Small intestine (tissue), 7 donors: ENCODE results near the gene GON7. TPM values are rescaled to one million over a fixed set of nuclear protein-coding genes. Genes with fewer than 3 reads are reported as not detected.

Experiments used
- DNase-seq, 2 donors: peaks; one replicate each; pipeline versions ENCODE4 v3.0.0 to v3.0.0-alpha.2; 2013
- FAIRE-seq: peaks from 2 replicates; lab custom pipeline; 2012; peaks lifted over from hg19 to GRCh38; lab: Jason Lieb, UNC
- H3K27ac ChIP-seq, 3 donors: one replicate each; pipeline ENCODE4 v1.5.1; 2013; ENCODE audit warnings: low read length in 2 of 3, mild to moderate bottlenecking in 2 of 3, control low read depth in 1 of 3, inconsistent platforms in 1 of 3, low read depth in 1 of 3, moderate library complexity in 1 of 3
- H3K27me3 ChIP-seq, 3 donors: one replicate each; pipeline ENCODE4 v1.6.1; 2013; ENCODE audit warnings: low read length in 3 of 3, inconsistent platforms in 1 of 3; ENCODE audit not compliant: control insufficient read depth in 3 of 3, insufficient read depth in 3 of 3
- H3K36me3 ChIP-seq, 3 donors: one replicate each; pipeline ENCODE4 v1.6.1; 2013; ENCODE audit warnings: low read length in 3 of 3, inconsistent platforms in 1 of 3, low read depth in 1 of 3, mild to moderate bottlenecking in 1 of 3, moderate library complexity in 1 of 3; ENCODE audit not compliant: control insufficient read depth in 3 of 3, insufficient read depth in 2 of 3
- H3K4me1 ChIP-seq, 3 donors: one replicate each; pipeline ENCODE4 v1.6.1; 2013; ENCODE audit warnings: low read length in 2 of 3, inconsistent platforms in 1 of 3, low read depth in 1 of 3, mild to moderate bottlenecking in 1 of 3, moderate library complexity in 1 of 3; ENCODE audit not compliant: control insufficient read depth in 3 of 3, insufficient read depth in 2 of 3
- H3K4me3 ChIP-seq, 3 donors: one replicate each; pipeline ENCODE4 v1.5.1; 2013; ENCODE audit warnings: low read length in 3 of 3, control low read depth in 1 of 3, inconsistent platforms in 1 of 3, low read depth in 1 of 3, mild to moderate bottlenecking in 1 of 3, moderate library complexity in 1 of 3
- H3K9me3 ChIP-seq, 2 donors: one replicate each; pipeline ENCODE4 v1.6.1; 2013; ENCODE audit warnings: low read depth in 1 of 2, low read length in 1 of 2; ENCODE audit not compliant: control insufficient read depth in 2 of 2, insufficient read depth in 1 of 2
- WGBS, 3 donors: extraction: QIAGEN DNeasy Blood & Tissue Kit; methylation state at CpG; one replicate each; pipeline ENCODE4 v1.1.7; 2013; 5-methylcytosine and 5-hydroxymethylcytosine counted together
- polyA plus RNA-seq, 4 donors: library from polyadenylated mRNA; stranded (reverse) in 3 of 4; unstranded in 1 of 4; fragments of 200-250 nt in 3 of 4; fragments of 120-200 nt in 1 of 4; gene quantifications; one replicate each; pipeline versions ENCODE4 v1.2.1 to v1.2.3, GENCODE V29; 2013
- donor health status: healthy with polysubstance abuse.
- donor health status: control.
- donor health status: control.
- donor health status: Bipolar disorder and iron deficiency.
- donor health status: healthy.

GON7 gene
- polyA plus RNA-seq, 4 donors, result 16.2 to 43.2 (median 29.4) TPM

DNA sequence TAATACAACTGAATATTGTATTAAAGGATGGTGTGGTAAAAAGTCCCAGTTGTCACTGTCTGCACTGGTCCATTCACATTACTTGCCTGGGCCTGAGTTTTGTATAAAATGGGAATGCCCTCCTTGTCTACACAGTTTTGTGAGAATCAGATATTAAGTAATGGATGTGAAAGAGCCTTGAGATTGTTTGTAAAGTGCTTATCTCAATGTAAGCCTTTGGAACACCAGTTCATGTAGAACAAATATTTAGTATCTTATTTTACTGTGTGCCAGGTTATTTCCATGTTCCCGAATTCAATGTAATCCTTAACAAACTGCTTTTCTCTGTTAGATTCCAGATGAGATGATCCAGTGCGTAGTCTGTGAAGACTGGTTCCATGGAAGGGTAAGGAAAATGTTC, 7.7 kb upstream of the GON7 start:
- Histone ChIP-seq H3K27me3 (no peaks in the 10 kb centered on the region), H3K4me1 (no peaks in the 10 kb centered on the region), H3K4me3 (no peak overlapping the region), H3K36me3 (peaks cover 10 to 27% (median 15%) of the 10 kb centered on the region in 3 donors), H3K27ac (no peak overlapping the region), H3K9me3 (no peaks in the 10 kb centered on the region)
- no peak for FAIRE-seq
- WGBS, 3 donors, result 89 to 96% (median 89%) methylated on average over 2 of the region's 2 CpGs
- no peak for DNase-seq

DNA sequence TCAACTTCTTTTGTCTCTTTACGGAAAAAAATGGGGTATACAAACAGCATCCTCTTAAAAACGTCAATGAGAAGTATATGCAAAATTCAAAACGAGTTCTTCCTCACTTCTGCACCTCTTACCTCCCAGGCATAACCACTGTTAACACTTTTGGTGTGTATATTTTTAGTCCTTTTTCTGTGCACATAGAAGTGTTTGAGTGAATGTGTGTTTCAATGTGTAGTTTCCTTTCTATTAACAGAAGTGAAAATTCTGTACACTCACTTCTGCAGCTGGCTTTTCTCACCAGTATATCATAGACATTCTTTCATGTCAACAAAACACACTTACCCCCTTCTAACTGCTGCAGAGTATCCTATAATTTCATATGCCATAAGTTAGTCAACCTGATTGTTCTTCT, 5.6 kb upstream of the GON7 start:
- H3K9me3 ChIP-seq, result no peaks in the 10 kb centered on the region
- peaks cover 10 to 23% (median 13%) of the 10 kb centered on the region in 3 donors for H3K36me3 ChIP-seq
- H3K27ac ChIP-seq, result no peak overlapping the region
- FAIRE-seq (no peak), DNase-seq (no peak)
- H3K27me3 ChIP-seq, result no peaks in the 10 kb centered on the region
- no peak overlapping the region for H3K4me3 ChIP-seq
- WGBS, 3 donors, result 74 to 78% (median 77%) methylated on average over 3 of the region's 3 CpGs
- H3K4me1 ChIP-seq, result no peaks in the 10 kb centered on the region

GRCh38 chr14:93207468-93208308, 823 bp upstream of the GON7 start:
- no peaks in the 10 kb centered on the region for H3K9me3 ChIP-seq
- FAIRE-seq, result no peak
- peak overlapping the region; percentile 79 to 95 (median 83) for H3K4me3 ChIP-seq
- no peaks in the 10 kb centered on the region for H3K27me3 ChIP-seq
- peak; percentile 44 to 45 for DNase-seq
- 0% methylated on average over 18 to 23 of the region's 23 CpGs for WGBS, 3 donors
- H3K36me3 ChIP-seq, result peaks cover 4 to 6% (median 5%) of the 10 kb centered on the region in 3 donors
- peak overlapping the region; percentile 78 to 90 (median 81) for H3K27ac ChIP-seq
- H3K4me1 ChIP-seq, result peaks cover 0 to 3% (median 0%) of the 10 kb centered on the region in 3 donors

DNA sequence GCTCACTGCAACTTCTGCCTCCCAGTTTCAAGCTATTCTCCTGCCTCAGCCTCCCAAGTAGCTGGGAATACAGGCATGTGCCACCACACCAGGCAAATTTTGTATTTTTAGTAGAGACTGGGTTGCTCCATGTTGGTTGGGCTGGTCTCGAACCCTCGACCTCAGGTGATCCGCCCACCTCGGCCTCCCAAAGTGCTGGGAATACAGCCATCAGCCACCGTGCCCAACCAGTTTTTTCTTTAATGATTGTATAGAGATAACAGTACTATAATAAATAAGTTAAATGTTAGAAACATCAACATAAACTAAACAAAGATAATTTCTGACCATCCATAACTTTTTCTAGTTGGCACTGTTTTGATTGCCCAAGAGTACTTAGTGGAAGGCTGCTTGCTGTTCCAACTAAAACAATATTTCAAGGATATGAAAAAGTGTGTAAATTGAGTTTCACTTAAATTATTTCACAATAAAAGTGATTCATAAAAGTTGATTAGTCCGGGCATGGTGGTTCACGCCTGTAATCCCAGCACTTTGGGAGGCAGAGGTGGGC, 5.6 kb downstream of the GON7 start:
- Histone ChIP-seq H3K4me3 (no peak overlapping the region), H3K27me3 (no peaks in the 10 kb centered on the region), H3K27ac (no peak overlapping the region), H3K9me3 (no peaks in the 10 kb centered on the region), H3K36me3 (peaks cover 0 to 3% (median 2%) of the 10 kb centered on the region in 3 donors), H3K4me1 (peaks cover 0 to 3% (median 0%) of the 10 kb centered on the region in 3 donors)
- no peak for FAIRE-seq
- WGBS, 3 donors, result 62 to 78% (median 64%) methylated on average over 7 of the region's 7 CpGs
- DNase-seq, result no peak

DNA sequence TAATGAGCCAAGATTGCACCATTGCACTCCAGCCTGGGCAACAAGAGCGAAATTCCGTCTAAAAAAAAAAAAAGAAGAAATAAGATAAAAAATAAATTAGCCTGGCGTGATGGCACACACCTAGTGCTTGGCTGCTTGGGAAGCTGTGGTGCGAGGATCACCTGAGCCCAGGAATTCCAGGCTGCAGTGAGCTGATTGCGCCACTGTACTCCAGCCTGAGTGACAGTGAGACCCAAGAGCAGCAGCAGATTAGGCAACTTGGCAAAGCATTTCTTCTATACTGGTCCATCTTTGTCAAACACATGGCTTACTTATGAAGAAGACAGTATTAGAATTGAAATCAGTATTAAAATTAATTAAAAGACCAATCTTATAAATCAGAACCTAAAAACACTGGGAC, 6.3 kb downstream of the GON7 start:
- Histone ChIP-seq H3K9me3 (no peaks in the 10 kb centered on the region), H3K36me3 (peaks cover 0 to 3% (median 2%) of the 10 kb centered on the region in 3 donors), H3K4me3 (no peak overlapping the region), H3K27me3 (no peaks in the 10 kb centered on the region), H3K27ac (no peak overlapping the region), H3K4me1 (peaks cover 0 to 4% (median 2%) of the 10 kb centered on the region in 3 donors)
- 92 to 95% (median 94%) methylated on average over 5 of the region's 5 CpGs for WGBS, 3 donors
- FAIRE-seq (no peak), DNase-seq (no peak)

GRCh38 chr14:93199031-93199430, 7.8 kb downstream of the GON7 start:
- no peaks in the 10 kb centered on the region for H3K27me3 ChIP-seq
- peaks cover 0 to 3% (median 2%) of the 10 kb centered on the region in 3 donors for H3K36me3 ChIP-seq
- no peaks in the 10 kb centered on the region for H3K9me3 ChIP-seq
- DNase-seq, result no peak
- H3K4me1 ChIP-seq, result peaks cover 0 to 4% (median 0%) of the 10 kb centered on the region in 3 donors
- no peak overlapping the region for H3K27ac ChIP-seq
- H3K4me3 ChIP-seq, result no peak overlapping the region
- no peak for FAIRE-seq
- 89 to 96% (median 95%) methylated on average over 4 of the region's 4 CpGs for WGBS, 3 donors

DNA sequence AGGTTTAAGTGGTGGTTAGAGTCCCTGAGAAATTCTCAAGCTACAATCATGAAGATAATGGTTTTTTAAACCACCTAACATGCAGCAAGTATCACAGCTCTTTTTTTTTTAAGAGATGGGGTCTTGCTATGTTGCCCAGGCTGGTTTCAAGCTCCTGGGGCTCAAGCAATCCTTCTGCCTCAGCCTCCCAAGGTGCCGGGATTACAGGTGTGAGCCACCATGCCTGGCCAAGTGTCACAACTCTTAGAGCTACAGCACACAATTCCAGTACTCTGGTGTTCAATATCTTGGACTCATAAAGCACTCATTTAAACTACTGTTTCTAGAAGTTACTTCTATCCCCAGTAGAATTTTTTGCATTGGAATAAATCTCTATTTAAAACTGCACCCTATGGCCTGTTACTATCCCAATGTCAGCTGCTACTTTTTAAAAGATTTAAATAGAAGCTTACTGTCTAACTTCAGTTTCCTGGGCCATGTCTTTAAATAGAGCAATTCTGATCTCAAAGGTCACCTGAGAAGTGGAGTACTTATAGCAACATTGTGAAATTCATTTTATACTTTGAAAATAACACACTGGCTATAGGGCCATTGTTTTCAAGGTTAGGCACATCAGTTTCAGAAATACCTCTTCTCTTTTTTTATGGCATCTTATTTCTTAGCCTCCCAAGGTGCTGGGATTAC, 11.4 kb downstream of the GON7 start:
- peaks cover 0 to 3% (median 2%) of the 10 kb centered on the region in 3 donors for H3K36me3 ChIP-seq
- no peaks in the 10 kb centered on the region for H3K27me3 ChIP-seq
- H3K4me1 ChIP-seq, result peaks cover 0 to 4% (median 0%) of the 10 kb centered on the region in 3 donors
- H3K27ac ChIP-seq, result peak overlapping the region in 1 of 3 donors; percentile 61
- DNase-seq, result peak; percentile 20 to 65
- no peaks in the 10 kb centered on the region for H3K9me3 ChIP-seq
- no peak for FAIRE-seq
- H3K4me3 ChIP-seq, result no peak overlapping the region
- WGBS, 3 donors, result 76 to 83% (median 77%) methylated on average over 1 of the region's 1 CpG

GRCh38 chr14:93186956-93187355, 19.9 kb downstream of the GON7 start:
- Histone ChIP-seq H3K4me3 (no peak overlapping the region), H3K27ac (no peak overlapping the region), H3K4me1 (peaks cover 0 to 11% (median 9%) of the 10 kb centered on the region in 3 donors), H3K9me3 (no peaks in the 10 kb centered on the region), H3K36me3 (peaks cover 0 to 17% (median 0%) of the 10 kb centered on the region in 3 donors), H3K27me3 (no peaks in the 10 kb centered on the region)
- 89 to 97% (median 92%) methylated on average over 3 of the region's 3 CpGs for WGBS, 3 donors
- DNase-seq (no peak), FAIRE-seq (no peak)
